ENCODE measurements around the gene MICAL3. TPM values are rescaled to one million over a fixed set of nuclear protein-coding genes. Genes with fewer than 3 reads are reported as not detected.

Gene MICAL3
- total and polyA plus RNA-seq, 2 of the 8 experiments (the other 6 are each of a cell fraction or from before 2014, with no cell fraction given): 8.3 to 41.8 TPM

DNA sequence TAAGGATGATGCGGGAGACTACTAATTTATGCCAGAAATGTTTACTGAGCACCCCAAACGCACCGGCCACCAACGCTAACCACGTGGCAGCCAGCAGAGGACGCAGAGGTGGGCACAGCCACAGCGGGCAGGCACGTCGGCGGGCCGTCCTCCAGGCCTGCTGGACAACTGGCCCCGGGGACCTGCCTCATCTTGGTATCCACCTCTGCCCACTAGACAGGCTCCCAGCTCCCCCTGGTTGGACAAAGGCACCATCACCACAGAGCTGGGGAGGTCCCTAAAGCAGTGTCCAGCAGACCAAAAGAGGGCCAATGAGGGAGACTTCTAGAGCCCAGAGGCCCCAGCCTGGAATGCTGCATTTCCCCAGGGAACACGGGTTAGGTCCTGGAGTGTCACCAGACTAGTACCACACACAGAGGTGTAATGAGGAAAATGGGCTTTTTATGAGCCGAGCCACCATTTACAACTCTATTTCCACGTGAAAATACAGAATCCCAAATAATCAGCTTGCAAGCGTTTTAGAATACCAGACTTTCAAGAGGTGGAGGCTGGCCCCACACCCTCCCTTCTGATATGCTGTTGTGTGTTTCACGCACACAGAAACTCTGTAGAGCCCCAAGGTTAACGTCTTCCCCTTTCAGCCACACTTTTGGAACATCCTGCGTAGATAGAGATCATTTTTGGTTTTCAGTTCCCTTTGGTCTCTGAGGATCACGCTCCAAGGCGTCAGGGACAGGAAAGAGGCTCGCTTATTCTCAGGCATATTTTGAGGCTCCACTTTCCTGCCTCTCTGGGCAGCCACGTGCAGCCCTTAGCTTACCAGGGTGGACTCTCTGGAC is 226.4 kb downstream of the MICAL3 start (continued):
- TF ChIP-seq SIX5 (IDR thresholded peaks at IDR 0.05; ENCODE audit: low read depth, low read length): no peak
- no peak for TF ChIP-seq KDM5A (IDR thresholded peaks at IDR 0.05; ENCODE audit: low read length)
- TF ChIP-seq CREB1 (IDR thresholded peaks at IDR 0.05): no peak
- no peak for TF ChIP-seq MAFK (IDR thresholded peaks at IDR 0.05; ENCODE audit: low read depth, low read length)
- TF ChIP-seq NANOG (IDR thresholded peaks at IDR 0.05; ENCODE audit: insufficient read depth, low read depth, low read length, poor library complexity, severe bottlenecking): no peak
- no peak for TF ChIP-seq YY1 (IDR thresholded peaks at IDR 0.05; ENCODE audit: low read depth, low read length)
